AG04450 (cell line): Measurements from ENCODE around the gene CLEC20A. TPM values are rescaled to one million over a fixed set of nuclear protein-coding genes. Genes with fewer than 3 reads are reported as not detected.

Experiments used
- CTCF ChIA-PET: fragments of 300-600, 350-600 bp; formaldehyde crosslinking; extraction: SDS; loops from one replicate; lab custom pipeline; 2022; ENCODE audit warnings: antibody characterized with exemption, inconsistent platforms; lab: Charles Lee
- POLR2A ChIA-PET: fragments of 350-600 bp; formaldehyde crosslinking; extraction: SDS; loops from one replicate; lab custom pipeline; 2021; ENCODE audit warnings: antibody characterized with exemption, inconsistent platforms; lab: Yijun Ruan, JAX
- DNase-seq: peaks from one replicate; pipeline ENCODE4 v3.0.0-alpha.2; 2011; ENCODE audit warnings: low read depth, low spot score
- H3K27ac ChIP-seq: one replicate; pipeline ENCODE4 v1.5.1; 2012; ENCODE audit warnings: low read depth, low read length, control low read depth
- H3K27me3 ChIP-seq: one replicate; pipeline ENCODE4 v1.6.0; 2012; ENCODE audit warnings: low read length; ENCODE audit not compliant: control insufficient read depth, insufficient read depth
- H3K4me3 ChIP-seq: 2 replicates; pipeline ENCODE4 v1.5.1; 2011; ENCODE audit warnings: mild to moderate bottlenecking, low read depth, low read length, control low read depth
- H3K9me3 ChIP-seq: 2 replicates; pipeline ENCODE4 v1.5.1; 2012; ENCODE audit warnings: low read length; ENCODE audit not compliant: control insufficient read depth, insufficient read depth
- polyA plus RNA-seq: library from polyadenylated mRNA; depleted of rRNA; stranded (reverse); fragments of >200 nt; gene quantifications from 2 replicates; pipeline ENCODE4 v1.2.3, GENCODE V29; 2011
- TF ChIP-seq, protein P1 (sequence below): IDR thresholded peaks from 2 replicates; pipeline ENCODE4 v1.5.1; 2011; ENCODE audit warnings: low read depth, low read length, control low read depth, inconsistent platforms

Gene CLEC20A
- polyA plus RNA-seq, 1 experiment, result not detected

GRCh38 chr1:178528228-178528952, 31.6 kb upstream of the CLEC20A start:
- H3K4me3 ChIP-seq, result no peak overlapping the region
- H3K27me3 ChIP-seq, result no peaks in the 10 kb centered on the region
- no peak overlapping the region for H3K27ac ChIP-seq
- H3K9me3 ChIP-seq, result no peaks in the 10 kb centered on the region
- CTCF ChIA-PET, result interaction anchor here (0.7 to 7.9 kb wide), 6 partner anchors 8 to 474 kb away, joined by 3 to 101 read pairs (median 37); no protein-coding TSS in a partner anchor
- POLR2A ChIA-PET, result no interaction called here
- TF ChIP-seq, protein P1, sequence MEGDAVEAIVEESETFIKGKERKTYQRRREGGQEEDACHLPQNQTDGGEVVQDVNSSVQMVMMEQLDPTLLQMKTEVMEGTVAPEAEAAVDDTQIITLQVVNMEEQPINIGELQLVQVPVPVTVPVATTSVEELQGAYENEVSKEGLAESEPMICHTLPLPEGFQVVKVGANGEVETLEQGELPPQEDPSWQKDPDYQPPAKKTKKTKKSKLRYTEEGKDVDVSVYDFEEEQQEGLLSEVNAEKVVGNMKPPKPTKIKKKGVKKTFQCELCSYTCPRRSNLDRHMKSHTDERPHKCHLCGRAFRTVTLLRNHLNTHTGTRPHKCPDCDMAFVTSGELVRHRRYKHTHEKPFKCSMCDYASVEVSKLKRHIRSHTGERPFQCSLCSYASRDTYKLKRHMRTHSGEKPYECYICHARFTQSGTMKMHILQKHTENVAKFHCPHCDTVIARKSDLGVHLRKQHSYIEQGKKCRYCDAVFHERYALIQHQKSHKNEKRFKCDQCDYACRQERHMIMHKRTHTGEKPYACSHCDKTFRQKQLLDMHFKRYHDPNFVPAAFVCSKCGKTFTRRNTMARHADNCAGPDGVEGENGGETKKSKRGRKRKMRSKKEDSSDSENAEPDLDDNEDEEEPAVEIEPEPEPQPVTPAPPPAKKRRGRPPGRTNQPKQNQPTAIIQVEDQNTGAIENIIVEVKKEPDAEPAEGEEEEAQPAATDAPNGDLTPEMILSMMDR, result no peak
- DNase-seq, result no peak

- Histone ChIP-seq H3K27me3 (peaks cover under 1% of the 10 kb centered on the region), H3K27ac (no peak overlapping the region), H3K4me3 (no peak overlapping the region), H3K9me3 (no peaks in the 10 kb centered on the region)
- ChIA-PET POLR2A (no interaction called here), CTCF (interaction anchor here (0.6 to 7.9 kb wide), 6 partner anchors 26 to 476 kb away, joined by 3 to 65 read pairs (median 12); no protein-coding TSS in a partner anchor)
- no peak for DNase-seq
- TF ChIP-seq, protein P1, result no peak
These were observed 30.4 kb upstream of the CLEC20A start for GRCh38 chr1:178527117-178527516.

DNA sequence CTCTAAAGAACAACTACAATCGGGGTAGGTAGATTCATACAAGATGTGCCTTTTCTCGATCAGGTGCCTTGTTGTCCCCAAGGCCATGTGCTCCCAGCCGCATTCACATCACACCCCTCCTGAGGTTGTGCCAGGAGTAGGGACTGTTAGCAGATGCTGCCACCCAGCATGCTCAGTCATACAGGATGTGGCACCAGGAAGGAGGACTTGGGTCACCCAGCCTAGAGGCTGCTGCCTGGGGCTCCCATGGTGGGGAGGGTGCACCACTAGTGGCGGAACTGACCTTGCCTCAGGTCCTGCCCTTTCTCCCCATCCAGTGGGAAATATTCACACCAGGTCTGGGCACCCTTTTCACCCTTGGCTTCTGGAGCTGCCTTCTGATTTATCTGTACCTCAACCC, 24.5 kb upstream of the CLEC20A start:
- no peak overlapping the region for H3K27ac ChIP-seq
- CTCF ChIA-PET, result no interaction called here
- POLR2A ChIA-PET, result no interaction called here
- H3K9me3 ChIP-seq, result no peaks in the 10 kb centered on the region
- no peak for DNase-seq
- H3K27me3 ChIP-seq, result peaks cover 3% of the 10 kb centered on the region
- TF ChIP-seq, protein P1, result no peak
- no peak overlapping the region for H3K4me3 ChIP-seq

- DNase-seq, result no peak
- Histone ChIP-seq H3K27ac (no peak overlapping the region), H3K9me3 (no peaks in the 10 kb centered on the region), H3K27me3 (peaks cover 3% of the 10 kb centered on the region), H3K4me3 (no peak overlapping the region)
- ChIA-PET CTCF (interaction anchor here (1.3 kb wide), 1 partner anchor 8 kb away, joined by 3 read pairs; no protein-coding TSS in a partner anchor), POLR2A (no interaction called here)
- TF ChIP-seq, protein P1, result no peak
These were observed 24.0 kb upstream of the CLEC20A start for GRCh38 chr1:178520803-178521202.

DNA sequence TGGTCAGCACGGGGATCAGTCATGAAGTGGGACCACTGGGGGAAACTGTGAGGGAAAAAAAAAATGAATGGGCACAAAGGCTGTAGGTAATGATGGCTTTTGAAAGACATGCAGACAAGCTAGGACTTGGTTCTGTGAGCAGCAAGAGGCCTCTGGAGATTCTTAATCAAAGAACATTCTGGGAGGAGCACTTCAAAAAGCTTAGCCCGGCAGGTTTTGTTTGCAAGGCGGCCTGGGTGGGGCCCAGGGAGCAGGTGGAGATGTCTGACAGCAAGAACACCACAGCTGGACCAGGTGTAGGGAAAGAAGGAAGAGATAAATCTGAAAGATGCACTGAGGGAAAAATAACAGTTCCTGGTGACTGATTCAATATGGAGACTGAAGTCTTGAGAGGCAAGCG, 22.1 kb upstream of the CLEC20A start:
- H3K27ac ChIP-seq, result no peak overlapping the region
- no peak for DNase-seq
- TF ChIP-seq, protein P1, result no peak
- no peaks in the 10 kb centered on the region for H3K9me3 ChIP-seq
- POLR2A ChIA-PET, result interaction anchor here (0.6 kb wide), 1 partner anchor 11 kb away, joined by 3 read pairs; no protein-coding TSS in a partner anchor
- no peak overlapping the region for H3K4me3 ChIP-seq
- CTCF ChIA-PET, result interaction anchor here (1.0 to 2.5 kb wide), 3 partner anchors 12 to 18 kb away, joined by 4 to 8 read pairs (median 5); no protein-coding TSS in a partner anchor
- peaks cover 3% of the 10 kb centered on the region for H3K27me3 ChIP-seq
